ENCODE data around the gene MTG1. TPM values are rescaled to one million over a fixed set of nuclear protein-coding genes. Genes with fewer than 3 reads are reported as not detected.

The MTG1 gene
- total and polyA plus RNA-seq, 10 of the 15 experiments (the other 5 are each of a cell fraction or from before 2014, with no cell fraction given): 6.2 to 104 (median 62.5) TPM

DNA sequence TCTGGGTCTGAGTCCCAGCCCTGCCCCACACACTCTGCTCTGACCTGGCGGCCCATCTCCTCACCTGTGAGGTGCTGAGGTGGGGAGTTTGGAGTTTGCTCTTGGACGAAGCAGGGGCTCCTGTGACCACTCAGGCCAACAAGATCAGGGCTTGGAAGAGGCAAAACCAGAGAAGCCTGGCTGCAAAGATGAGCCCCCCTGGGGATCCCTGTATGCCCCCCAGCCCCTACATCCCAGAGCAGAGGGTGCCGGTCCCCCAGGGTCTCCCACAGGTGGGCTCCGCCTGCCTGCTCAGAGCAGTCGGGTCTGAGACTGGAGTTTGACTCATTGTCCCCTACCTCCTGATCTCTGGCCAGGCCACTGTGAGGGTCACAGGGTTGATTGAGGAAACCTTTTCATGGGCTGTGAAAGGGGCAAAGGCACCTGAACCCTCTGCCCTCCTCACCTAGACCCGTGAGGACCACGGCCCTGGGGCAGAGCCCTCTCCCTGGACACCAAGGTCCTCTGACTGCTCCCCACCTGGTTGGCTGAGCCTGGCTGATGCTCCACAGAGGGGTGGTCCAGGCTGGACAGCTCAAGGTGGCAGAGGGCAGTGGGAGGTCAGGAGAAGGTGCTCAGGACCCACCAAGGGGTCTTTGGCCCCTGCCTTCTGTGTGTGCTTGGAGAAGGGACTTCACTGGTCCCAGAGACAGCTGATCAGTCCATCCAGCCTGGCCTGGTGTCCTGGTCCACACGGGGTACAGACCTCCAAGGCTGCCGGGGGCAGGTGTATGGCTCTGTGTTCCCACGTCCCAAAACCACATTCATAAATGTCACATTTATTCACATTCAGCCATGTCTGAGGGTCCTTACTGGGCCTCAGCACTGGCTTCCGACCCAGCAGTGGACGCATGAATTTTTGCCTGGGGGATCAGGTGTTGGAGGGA lies 50.6 kb downstream of the MTG1 start:
- POLR2A ChIA-PET: no interaction called here
- Histone ChIP-seq H3K27ac (ENCODE audit: control insufficient read depth, insufficient read depth) (no peak overlapping the region), H3K79me2 (ENCODE audit: control insufficient read depth, insufficient read depth, low read length) (no peaks in the 10 kb centered on the region), H3K9me3 (replicated peaks; ENCODE audit: control insufficient read depth, insufficient read depth, low read length) (peaks cover 2% of the 10 kb centered on the region; the same call in 2 of the 3 replicates), H3K4me3 (no peak overlapping the region), H3K9ac (ENCODE audit: control insufficient read depth, insufficient read depth, low read length) (no peak overlapping the region), H3K36me3 (ENCODE audit: control insufficient read depth in 2 of 2, insufficient read depth in 2 of 2, low read length in 1 of 2) (no peaks in the 10 kb centered on the region), H2AFZ (ENCODE audit: control insufficient read depth, low read depth, low read length) (no peak overlapping the region), H3K4me1 (ENCODE audit: control insufficient read depth, insufficient read depth, low read length) (no peaks in the 10 kb centered on the region), H3K27me3 (replicated peaks in 1 of 2; ENCODE audit: control insufficient read depth in 2 of 2, insufficient read depth in 2 of 2, low read length in 1 of 2) (no peaks in the 10 kb centered on the region), H3K4me2 (ENCODE audit: control insufficient read depth, insufficient read depth) (no peak overlapping the region), H4K20me1 (ENCODE audit: control insufficient read depth, insufficient read depth) (no peaks in the 10 kb centered on the region)
- no peak for ATAC-seq
- CTCF ChIA-PET: no interaction called here
- FAIRE-seq: no peak
- SMC1A ChIA-PET (ENCODE audit: uncharacterized antibody, unreplicated experiment): no interaction called here
- RAD21 ChIA-PET (ENCODE audit: unreplicated experiment): no interaction called here
- no peak for TF ChIP-seq MTA3 (IDR thresholded peaks at IDR 0.05; ENCODE audit: borderline replicate concordance, low read length)
- TF ChIP-seq POLR2AphosphoS2 (IDR thresholded peaks at IDR 0.05; ENCODE audit: low read depth, low read length): no peak
- BruUV-seq (replicated peaks): no TSS peak
- 59% methylated on average over 12 of the region's 12 CpGs for WGBS (ENCODE audit: insufficient coverage, insufficient replicate concordance, low lambda C conversion rate, missing lambda C conversion rate)
- DNase-seq (ENCODE audit: low read depth, low spot score): no peak
- intact Hi-C loops (cut with micrococcal nuclease; ENCODE audit: unreplicated experiment) (no loop called here), in situ Hi-C loops (cut with MboI) (no loop called here)

- no peak for FAIRE-seq
- intact Hi-C loops (cut with micrococcal nuclease; ENCODE audit: unreplicated experiment): no loop called here
- CTCF ChIA-PET: no interaction called here
- TF ChIP-seq MTA3 (IDR thresholded peaks at IDR 0.05; ENCODE audit: borderline replicate concordance, low read length): no peak
- TF ChIP-seq MYB (IDR thresholded peaks at IDR 0.05; ENCODE audit: borderline replicate concordance, low read depth, low read length): no peak
- TF ChIP-seq CTCF (IDR thresholded peaks at IDR 0.05 in 2 of 3, conservative IDR thresholded peaks at IDR 0.05 in 1 of 3; ENCODE audit: control insufficient read depth in 2 of 3, extremely low read depth in 1 of 3, insufficient read depth in 1 of 3, low read depth in 3 of 3, low read length in 3 of 3): no peak
- TF ChIP-seq JUND (IDR thresholded peaks at IDR 0.05; ENCODE audit: low read depth, low read length): no peak
- TF ChIP-seq, protein P1, sequence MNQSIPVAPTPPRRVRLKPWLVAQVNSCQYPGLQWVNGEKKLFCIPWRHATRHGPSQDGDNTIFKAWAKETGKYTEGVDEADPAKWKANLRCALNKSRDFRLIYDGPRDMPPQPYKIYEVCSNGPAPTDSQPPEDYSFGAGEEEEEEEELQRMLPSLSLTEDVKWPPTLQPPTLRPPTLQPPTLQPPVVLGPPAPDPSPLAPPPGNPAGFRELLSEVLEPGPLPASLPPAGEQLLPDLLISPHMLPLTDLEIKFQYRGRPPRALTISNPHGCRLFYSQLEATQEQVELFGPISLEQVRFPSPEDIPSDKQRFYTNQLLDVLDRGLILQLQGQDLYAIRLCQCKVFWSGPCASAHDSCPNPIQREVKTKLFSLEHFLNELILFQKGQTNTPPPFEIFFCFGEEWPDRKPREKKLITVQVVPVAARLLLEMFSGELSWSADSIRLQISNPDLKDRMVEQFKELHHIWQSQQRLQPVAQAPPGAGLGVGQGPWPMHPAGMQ (IDR thresholded peaks at IDR 0.05; ENCODE audit: borderline replicate concordance): no peak
- no peak for TF ChIP-seq WRNIP1 (IDR thresholded peaks at IDR 0.05; ENCODE audit: borderline replicate concordance, low read depth, low read length)
- no peak for TF ChIP-seq CHD4 (IDR thresholded peaks at IDR 0.05)
- TF ChIP-seq NFYB (IDR thresholded peaks at IDR 0.05; ENCODE audit: insufficient read depth, low read depth, low read length): no peak
- TF ChIP-seq USF1 (IDR thresholded peaks at IDR 0.05; ENCODE audit: borderline replicate concordance, extremely low read length, insufficient read depth, low read depth, low read length): no peak
- no peak for TF ChIP-seq SUPT20H (IDR thresholded peaks at IDR 0.05; ENCODE audit: borderline replicate concordance, control insufficient read depth, low read depth, low read length)
Measured at GRCh38 chr10:133445268-133445732, 51.3 kb downstream of the MTG1 start.

More at GRCh38 chr10:133445268-133445732, 51.3 kb downstream of the MTG1 start:
- H2AFZ ChIP-seq (ENCODE audit: control insufficient read depth, low read depth, low read length): no peak overlapping the region
- no peak overlapping the region for H3K4me3 ChIP-seq
- SMC1A ChIA-PET (ENCODE audit: uncharacterized antibody, unreplicated experiment): no interaction called here
- ATAC-seq (no peak), DNase-seq (ENCODE audit: low read depth, low spot score) (no peak)
- H3K9me3 ChIP-seq (replicated peaks; ENCODE audit: control insufficient read depth, insufficient read depth, low read length): peaks cover 2% of the 10 kb centered on the region; the same call in 2 of the 3 replicates
- in situ Hi-C loops (cut with MboI): no loop called here
- no peaks in the 10 kb centered on the region for H3K4me1 ChIP-seq (ENCODE audit: control insufficient read depth, insufficient read depth, low read length)
- POLR2A ChIA-PET: no interaction called here
- H3K9ac ChIP-seq (ENCODE audit: control insufficient read depth, insufficient read depth, low read length): no peak overlapping the region
- H3K79me2 ChIP-seq (ENCODE audit: control insufficient read depth, insufficient read depth, low read length): no peaks in the 10 kb centered on the region
- no peaks in the 10 kb centered on the region for H3K36me3 ChIP-seq (ENCODE audit: control insufficient read depth in 2 of 2, insufficient read depth in 2 of 2, low read length in 1 of 2)
- RAD21 ChIA-PET (ENCODE audit: unreplicated experiment): no interaction called here
- H4K20me1 ChIP-seq (ENCODE audit: control insufficient read depth, insufficient read depth): no peaks in the 10 kb centered on the region
- no peak overlapping the region for H3K27ac ChIP-seq (ENCODE audit: control insufficient read depth, insufficient read depth)
- no peaks in the 10 kb centered on the region for H3K27me3 ChIP-seq (replicated peaks in 1 of 2; ENCODE audit: control insufficient read depth in 2 of 2, insufficient read depth in 2 of 2, low read length in 1 of 2)
- 87% methylated on average over 15 of the region's 22 CpGs for WGBS (ENCODE audit: insufficient coverage, insufficient replicate concordance, low lambda C conversion rate, missing lambda C conversion rate)
- no TSS peak for BruUV-seq (replicated peaks)
- H3K4me2 ChIP-seq (ENCODE audit: control insufficient read depth, insufficient read depth): no peak overlapping the region
